ENCODE data around the gene AARS2.

DNA sequence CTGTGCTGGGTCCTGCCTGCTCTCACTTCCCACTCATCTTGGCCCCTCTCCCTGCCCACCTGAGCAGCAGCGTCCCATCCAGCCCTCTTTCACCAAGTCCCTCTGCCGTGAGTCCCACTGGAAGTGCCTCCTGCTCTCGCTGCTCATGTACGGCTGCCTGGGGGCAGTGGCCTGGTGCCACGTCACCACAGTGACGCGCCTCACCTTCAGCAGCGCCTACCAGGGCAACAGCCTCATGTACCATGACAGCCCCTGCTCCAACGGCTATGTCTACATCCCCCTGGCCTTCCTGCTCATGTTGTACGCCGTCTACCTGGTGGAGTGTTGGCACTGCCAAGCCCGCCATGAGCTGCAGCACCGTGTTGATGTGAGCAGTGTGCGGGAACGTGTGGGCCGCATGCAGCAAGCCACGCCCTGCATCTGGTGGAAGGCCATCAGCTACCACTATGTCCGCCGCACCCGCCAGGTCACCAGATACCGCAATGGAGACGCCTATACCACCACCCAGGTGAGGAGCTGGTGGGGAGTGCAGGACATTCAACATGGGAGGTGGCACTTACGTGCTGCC is 40.1 kb downstream of the AARS2 start:
- TF ChIP-seq, protein P1, sequence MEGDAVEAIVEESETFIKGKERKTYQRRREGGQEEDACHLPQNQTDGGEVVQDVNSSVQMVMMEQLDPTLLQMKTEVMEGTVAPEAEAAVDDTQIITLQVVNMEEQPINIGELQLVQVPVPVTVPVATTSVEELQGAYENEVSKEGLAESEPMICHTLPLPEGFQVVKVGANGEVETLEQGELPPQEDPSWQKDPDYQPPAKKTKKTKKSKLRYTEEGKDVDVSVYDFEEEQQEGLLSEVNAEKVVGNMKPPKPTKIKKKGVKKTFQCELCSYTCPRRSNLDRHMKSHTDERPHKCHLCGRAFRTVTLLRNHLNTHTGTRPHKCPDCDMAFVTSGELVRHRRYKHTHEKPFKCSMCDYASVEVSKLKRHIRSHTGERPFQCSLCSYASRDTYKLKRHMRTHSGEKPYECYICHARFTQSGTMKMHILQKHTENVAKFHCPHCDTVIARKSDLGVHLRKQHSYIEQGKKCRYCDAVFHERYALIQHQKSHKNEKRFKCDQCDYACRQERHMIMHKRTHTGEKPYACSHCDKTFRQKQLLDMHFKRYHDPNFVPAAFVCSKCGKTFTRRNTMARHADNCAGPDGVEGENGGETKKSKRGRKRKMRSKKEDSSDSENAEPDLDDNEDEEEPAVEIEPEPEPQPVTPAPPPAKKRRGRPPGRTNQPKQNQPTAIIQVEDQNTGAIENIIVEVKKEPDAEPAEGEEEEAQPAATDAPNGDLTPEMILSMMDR (IDR thresholded peaks at IDR 0.05) = no peak
- TF ChIP-seq POLR2AphosphoS5 (IDR thresholded peaks at IDR 0.05) (no peak), EP300 (IDR thresholded peaks at IDR 0.05) (no peak)
